HG02885 (cell line): Measurements from ENCODE around the gene GPHN.
"Not testable (repeated sequence)": the region's sequence is repeated elsewhere in the genome, so short reads cannot be mapped to it uniquely, and the experiment has no call there.

Source experiments
- ATAC-seq: cut with Tn5 transposase; IDR thresholded peaks from one replicate; pipeline ENCODE4 v1.9.1; 2021; ENCODE audit warnings: mild to moderate bottlenecking; ENCODE audit not compliant: unreplicated experiment, poor library complexity

The GPHN gene

DNA sequence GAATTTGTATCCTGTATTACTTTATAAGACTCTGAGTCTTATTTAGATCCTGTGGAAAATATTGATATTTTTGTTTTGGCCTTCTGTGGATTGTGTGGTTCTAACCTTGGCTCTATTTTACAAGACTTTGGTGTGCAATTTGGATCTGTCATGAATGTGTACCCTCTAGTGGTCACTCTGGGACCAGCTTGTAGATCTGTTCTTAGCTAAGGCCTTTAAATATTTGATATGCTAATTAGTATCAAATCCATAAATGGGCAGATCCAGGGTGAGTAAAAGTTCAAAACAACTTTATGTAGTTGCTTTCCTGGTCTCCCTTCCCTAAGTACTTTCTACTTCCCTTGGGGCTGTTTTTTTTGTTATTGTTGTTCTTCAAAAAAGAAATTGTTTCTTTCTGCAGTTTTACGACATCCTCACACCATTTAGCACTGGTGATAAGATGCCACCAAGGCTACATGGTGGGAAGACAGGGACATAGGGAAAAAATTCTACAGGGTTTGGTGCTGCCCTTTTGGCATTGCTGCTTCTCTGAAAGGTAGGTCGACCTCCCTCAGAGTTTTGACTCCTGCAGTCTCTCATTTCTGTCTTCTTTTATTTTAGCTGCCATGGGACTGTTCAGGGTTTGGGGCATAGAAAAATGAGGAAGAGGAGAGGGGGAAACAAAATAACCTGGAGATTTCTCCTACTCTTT is 238.5 kb downstream of the GPHN start:
- no peak for ATAC-seq

GRCh38 chr14:66752109-66752508 is 244.2 kb downstream of the GPHN start:
- ATAC-seq: peak; percentile 57

GRCh38 chr14:66758031-66758613 is 250.2 kb downstream of the GPHN start:
- no peak for ATAC-seq

- ATAC-seq: no peak
Observed at GRCh38 chr14:66772146-66772545, 264.2 kb downstream of the GPHN start.

- ATAC-seq: no peak
Observed at GRCh38 chr14:66782853-66783252, 274.9 kb downstream of the GPHN start.

DNA sequence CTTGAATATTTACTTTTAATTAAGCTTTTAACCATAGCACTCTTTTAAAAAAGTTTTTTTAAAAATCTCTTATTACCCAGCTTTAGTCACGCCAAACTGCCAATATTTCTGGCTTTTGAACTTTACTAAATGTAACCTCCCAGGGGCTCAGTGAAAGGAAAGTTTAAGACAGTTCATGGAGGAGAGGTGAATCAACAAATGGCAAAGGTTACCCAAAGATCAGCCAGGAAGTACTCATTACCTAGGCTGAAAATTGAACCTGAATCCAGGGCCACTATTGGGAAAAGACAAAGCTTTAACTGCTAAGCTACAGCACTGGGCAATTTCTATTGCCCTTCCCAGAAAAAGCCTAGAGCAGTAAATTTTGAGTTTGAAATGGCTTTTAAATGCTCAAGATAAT is 282.2 kb downstream of the GPHN start:
- no peak for ATAC-seq

DNA sequence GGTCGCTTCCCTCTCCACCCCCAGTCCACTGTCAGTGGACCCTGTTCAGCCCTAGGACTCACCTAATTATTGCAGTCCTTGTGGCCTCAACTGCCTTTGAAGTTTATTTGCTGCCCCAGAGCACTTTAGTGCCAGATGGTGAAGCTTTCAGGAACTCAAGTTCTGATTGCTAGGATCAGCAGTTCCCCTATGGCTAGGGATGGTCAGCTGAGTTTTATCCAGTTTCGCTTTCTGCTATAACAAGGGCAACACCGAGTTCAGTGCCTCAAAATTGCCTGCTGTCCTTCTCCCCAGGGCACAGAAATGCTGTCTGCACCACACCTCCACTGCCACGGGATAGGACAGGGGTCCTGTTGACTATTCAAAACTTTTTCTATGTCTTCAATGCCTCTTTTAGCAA is 295.0 kb downstream of the GPHN start:
- ATAC-seq: no peak

DNA sequence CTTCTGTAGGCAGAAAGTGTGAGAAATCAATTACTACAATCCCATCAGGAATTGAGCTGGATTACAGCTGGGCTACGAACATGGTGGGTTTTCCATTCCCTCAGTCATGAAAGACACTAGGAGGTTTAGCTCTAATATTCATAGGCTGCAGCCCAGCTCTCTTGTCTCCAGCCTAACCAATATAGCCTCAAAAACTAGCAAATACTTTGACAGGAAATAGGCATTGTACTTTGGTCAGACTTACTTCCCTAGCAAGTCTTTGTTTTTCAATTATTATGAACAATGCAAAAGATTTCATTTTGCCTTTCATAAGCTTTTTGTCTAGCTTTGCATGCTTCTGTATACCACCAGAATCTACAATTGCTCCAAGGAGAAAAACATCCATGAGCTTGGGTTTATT is 296.2 kb downstream of the GPHN start:
- no peak for ATAC-seq

DNA sequence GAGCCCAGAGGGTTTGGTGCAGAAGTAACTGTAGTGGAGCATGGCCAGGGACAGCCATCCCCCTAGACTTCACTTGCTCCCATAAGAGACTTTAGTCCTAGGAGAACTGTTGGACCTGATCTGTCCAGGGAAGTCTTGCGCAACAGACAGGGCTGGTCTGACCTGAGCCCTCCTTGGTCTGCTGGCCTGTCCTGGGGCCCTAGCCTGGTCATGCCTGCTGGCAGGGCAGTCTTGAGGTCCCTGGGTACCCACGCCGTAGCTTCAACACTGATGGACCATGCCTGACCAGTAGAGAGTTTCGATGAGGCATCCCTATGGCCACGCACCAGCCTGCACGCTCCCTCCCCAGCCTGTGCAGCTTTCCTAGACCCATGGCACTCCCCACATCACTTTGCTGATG is 305.7 kb downstream of the GPHN start:
- ATAC-seq: no peak

- no peak for ATAC-seq
Observed at GRCh38 chr14:66815687-66816086, 307.7 kb downstream of the GPHN start.

GRCh38 chr14:66824251-66824650 is 316.3 kb downstream of the GPHN start:
- no peak for ATAC-seq

- no peak for ATAC-seq
Observed at GRCh38 chr14:66827182-66827581, 319.2 kb downstream of the GPHN start.

DNA sequence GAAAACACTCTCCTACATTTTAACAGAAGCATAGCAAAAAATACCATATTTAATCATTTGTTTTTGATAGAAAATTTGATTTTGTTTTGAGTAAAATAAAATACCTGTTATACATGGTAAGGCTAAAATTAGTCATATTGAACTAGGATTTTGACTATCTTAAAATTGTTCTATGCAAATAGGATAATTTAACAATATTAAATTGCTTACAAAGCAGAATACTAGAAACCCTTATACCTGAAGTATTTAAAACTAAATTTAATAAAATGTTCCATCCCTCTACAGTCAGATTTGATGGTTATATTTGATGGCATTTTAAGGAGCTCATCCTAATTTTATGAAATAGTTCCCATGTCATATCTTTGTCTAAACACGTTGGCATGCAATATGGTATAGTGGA is 323.2 kb downstream of the GPHN start:
- ATAC-seq: no peak

DNA sequence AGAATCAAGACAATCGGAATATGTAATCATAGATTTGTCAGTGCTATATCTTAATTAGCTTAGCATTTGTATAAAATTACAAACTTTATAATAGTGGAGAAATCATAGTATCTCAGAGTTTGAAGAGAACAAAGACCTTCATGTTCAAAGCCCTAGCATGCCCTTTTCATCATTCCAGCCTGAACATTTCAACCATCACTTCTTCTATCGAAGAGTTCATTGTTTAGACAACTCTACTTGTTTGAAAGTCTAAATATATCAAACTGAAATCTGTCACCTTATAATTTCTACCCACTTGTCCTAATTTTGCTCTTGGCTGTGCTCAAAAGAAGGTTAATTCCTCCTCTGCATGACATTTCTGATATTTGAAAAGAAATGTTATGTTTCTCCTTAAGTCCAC is 325.9 kb downstream of the GPHN start:
- ATAC-seq: no peak

DNA sequence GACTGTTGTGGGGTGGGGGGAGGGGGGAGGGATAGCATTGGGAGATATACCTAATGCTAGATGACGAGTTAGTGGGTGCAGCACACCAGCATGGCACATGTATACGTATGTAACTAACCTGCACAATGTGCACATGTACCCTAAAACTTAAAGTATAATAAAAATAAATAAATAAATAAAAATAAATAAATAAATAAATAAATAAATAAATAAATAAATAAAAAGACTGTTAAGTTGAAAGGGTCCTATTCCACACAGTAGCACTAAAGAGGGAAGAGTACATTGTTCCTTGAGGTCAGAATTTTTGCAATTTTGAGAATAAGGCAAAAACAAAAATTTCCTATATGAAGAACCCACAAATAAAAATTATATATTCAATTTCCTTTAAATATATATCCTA is 329.5 kb downstream of the GPHN start:
- not testable (repeated sequence) for ATAC-seq

DNA sequence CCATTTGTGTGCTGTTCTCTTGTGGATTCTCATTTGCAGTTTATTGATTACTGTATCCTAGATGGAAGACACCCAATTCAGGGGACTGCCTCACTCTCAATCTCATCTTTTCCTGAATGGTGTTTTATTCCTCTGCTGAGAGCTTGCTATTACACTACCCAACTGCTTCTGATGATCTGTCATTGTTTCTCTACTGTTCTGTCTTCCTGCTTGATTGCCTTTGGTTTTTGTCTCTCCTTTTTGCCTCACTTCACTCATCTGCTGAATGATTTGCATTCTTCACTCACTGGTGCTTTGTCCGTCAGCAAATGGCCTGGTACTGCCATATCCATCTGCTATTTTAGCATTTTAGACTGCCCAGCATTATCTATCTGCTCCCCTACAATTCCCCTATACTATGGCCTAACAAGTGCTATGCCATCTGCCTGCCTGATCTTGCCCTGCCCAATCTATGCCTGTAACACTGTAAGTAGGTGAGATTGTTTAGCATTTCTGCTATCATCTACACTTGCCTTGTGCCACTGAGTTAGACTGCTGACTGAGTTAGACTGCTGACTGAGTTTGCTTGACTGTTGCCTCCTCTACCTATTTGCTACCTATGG is 335.1 kb downstream of the GPHN start:
- no peak for ATAC-seq

GRCh38 chr14:66850258-66850888 is 342.4 kb downstream of the GPHN start:
- no peak for ATAC-seq

DNA sequence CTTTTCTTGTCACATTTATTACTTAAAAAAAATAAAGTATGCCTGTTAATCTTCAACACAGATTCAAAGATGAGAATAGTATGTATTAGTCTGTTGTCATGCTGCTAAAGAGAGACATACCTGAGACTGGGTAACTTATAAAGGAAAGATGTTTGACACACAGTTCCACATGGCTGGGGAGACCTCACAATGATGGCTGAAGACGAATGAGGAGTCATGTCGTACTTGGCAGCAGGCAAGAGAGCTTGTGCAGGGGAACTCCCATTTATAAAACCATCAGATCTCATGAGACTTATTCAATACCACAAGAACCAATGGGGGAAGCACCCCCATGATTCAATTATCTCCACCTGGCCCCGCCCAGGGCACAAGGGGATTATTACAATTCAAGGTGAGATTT is 345.4 kb downstream of the GPHN start:
- ATAC-seq: no peak

DNA sequence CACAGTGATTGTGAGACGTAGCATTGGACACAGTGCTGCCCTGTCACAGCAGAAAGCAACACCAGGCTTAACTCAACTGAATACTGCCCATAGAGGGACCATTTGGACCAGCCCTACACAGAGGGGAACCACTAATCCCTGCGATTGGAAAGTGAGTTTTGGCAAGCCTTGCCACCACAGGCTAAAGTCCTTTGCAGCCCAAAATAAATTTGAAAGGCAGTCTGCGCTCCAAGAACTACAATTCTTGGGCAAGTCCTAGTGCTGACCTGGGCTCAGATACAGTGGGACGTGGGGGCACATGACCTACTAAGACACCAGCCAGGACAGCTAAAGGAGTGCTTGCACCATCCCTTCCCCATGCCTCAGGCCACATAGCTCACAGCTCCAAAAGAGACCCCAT is 349.9 kb downstream of the GPHN start:
- ATAC-seq: no peak

- ATAC-seq: no peak
Observed at GRCh38 chr14:66859063-66859671, 351.2 kb downstream of the GPHN start.

- no peak for ATAC-seq
Observed at GRCh38 chr14:66881596-66881995, 373.6 kb downstream of the GPHN start.
